Gastrocnemius medialis (tissue), 4 donors: ENCODE results near the gene SIPA1. TPM values are rescaled to one million over a fixed set of nuclear protein-coding genes. Genes with fewer than 3 reads are reported as not detected.
"Not testable (repeated sequence)": the region's sequence is repeated elsewhere in the genome, so short reads cannot be mapped to it uniquely, and the experiment has no call there.

Experiments
- ATAC-seq, 2 donors: fragments of 150-250 bp; one replicate each; pipeline ENCODE4 v1.9.1; 2016
- DNase-seq, 2 donors: peaks; one replicate each; pipeline ENCODE4 v3.0.0-alpha.2; 2019
- H3K27ac ChIP-seq, 4 donors: fragments of 200-600 bp; sonication (generic); 1 replicate in 1 of 4; 2 replicates in 3 of 4; pipeline ENCODE4 v1.5.1; 2016 to 2018; ENCODE audit warnings: mild to moderate bottlenecking in 2 of 4, moderate library complexity in 1 of 4
- H3K27me3 ChIP-seq, 3 donors: fragments of 200-600 bp; sonication (generic) in 2 of 3; 1 replicate in 1 of 3; 2 replicates in 2 of 3; pipeline versions ENCODE4 v1.5.1 to v1.6.0; 2016 to 2019; ENCODE audit warnings: mild to moderate bottlenecking in 1 of 3, moderate library complexity in 1 of 3
- H3K36me3 ChIP-seq, 2 donors: fragments of 200-600 bp; sonication (generic) in 1 of 2; one replicate each; pipeline ENCODE4 v1.5.1; 2017 to 2018
- H3K4me1 ChIP-seq, 2 donors: fragments of 200-600 bp; sonication (generic) in 1 of 2; one replicate each; pipeline ENCODE4 v1.5.1; 2016 to 2017; ENCODE audit warnings: mild to moderate bottlenecking in 2 of 2
- H3K4me3 ChIP-seq, 4 donors: fragments of 200-600 bp; sonication (generic) in 3 of 4; 1 replicate in 1 of 4; 2 replicates in 3 of 4; pipeline ENCODE4 v1.5.1; 2016 to 2019; ENCODE audit warnings: mild to moderate bottlenecking in 2 of 4
- H3K9me3 ChIP-seq, 3 donors: fragments of 200-600 bp; sonication (generic) in 2 of 3; 1 replicate in 1 of 3; 2 replicates in 2 of 3; pipeline ENCODE4 v1.5.1; 2016 to 2019
- POLR2A ChIP-seq, 2 donors: fragments of 450-650 bp; IDR thresholded peaks; one replicate each; pipeline ENCODE4 v1.6.1; 2017; ENCODE audit warnings: antibody characterized with exemption in 2 of 2, mild to moderate bottlenecking in 2 of 2, moderate library complexity in 2 of 2
- in situ Hi-C, 4 donors: fragments of 200-750 bp; cut with MboI; loops; one replicate each; pipeline versions ENCODE4 v1.15.0 to v1.8.0; 2017; ENCODE audit warnings: low sequenced_read_pairs in 4 of 4
- intact Hi-C: fragments of 100-400 bp; cut with DNase I; formaldehyde crosslinking; loops from one replicate; pipeline ENCODE4 v1.15.1; 2023; ENCODE audit warnings: low total_unique reads
- total RNA-seq, 4 donors: library from RNA; depleted of rRNA; stranded (reverse); fragments of >200 nt; gene quantifications; one replicate each; pipeline versions ENCODE4 v1.1.0 to v1.2.3, GENCODE V29; 2016
- TF ChIP-seq, protein P1 (sequence below), 5 experiments: fragments of 450-650 bp in 3 of 5; fragments of 200-600 bp in 2 of 5; sonication (generic) in 2 of 5; IDR thresholded peaks in 4 of 5; conservative IDR thresholded peaks in 1 of 5; 1 replicate in 4 of 5; 2 replicates in 1 of 5; pipeline ENCODE4 v1.5.1; 2016 to 2019; ENCODE audit warnings: antibody characterized with exemption in 5 of 5, mild to moderate bottlenecking in 3 of 5, moderate library complexity in 3 of 5

The SIPA1 gene
- total RNA-seq, 4 donors from 2014 or later: 6.7 to 10.9 (median 10.0) TPM

DNA sequence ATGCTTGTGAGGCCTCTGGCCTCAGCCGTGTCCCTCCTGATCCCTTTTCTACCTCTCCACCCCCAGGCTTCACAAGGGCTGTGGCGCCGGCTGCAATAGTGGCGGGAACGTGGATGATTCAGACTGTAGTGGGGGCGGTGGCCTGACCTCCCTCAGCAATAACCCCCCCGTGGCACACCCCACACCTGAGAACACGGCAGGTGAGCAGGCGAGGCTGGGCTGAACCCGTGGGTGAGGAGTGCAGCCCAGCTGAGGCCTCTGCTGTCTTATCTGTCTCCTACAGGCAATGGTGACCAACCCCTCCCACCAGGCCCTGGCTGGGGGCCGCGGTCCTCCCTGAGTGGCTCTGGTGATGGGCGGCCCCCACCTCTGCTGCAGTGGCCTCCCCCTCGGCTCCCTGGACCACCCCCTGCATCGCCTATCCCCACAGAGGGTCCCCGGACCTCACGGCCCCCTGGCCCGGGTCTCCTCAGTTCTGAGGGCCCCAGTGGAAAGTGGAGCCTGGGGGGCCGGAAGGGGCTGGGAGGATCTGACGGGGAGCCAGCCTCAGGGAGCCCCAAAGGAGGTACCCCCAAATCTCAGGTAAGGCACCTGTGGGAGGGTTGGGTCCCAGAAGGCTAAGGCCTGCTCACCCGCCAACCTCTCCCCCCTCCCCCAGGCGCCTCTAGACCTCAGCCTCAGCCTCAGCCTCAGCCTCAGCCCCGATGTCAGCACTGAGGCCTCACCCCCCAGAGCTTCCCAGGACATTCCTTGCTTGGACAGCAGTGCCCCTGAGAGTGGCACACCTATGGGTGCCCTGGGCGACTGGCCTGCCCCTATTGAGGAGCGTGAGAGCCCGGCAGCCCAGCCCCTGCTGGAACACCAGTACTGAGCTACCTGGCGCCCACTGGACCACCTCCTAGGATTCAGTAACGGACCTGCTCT is 1.5 kb upstream of the SIPA1 start:
- no peak overlapping the region for H3K4me3 ChIP-seq
- in situ Hi-C loops (no loop called here), intact Hi-C loops (no loop called here)
- peaks cover 0 to 45% of the 10 kb centered on the region in 2 donors for H3K36me3 ChIP-seq
- ATAC-seq (no peak), DNase-seq (no peak)
- no peaks in the 10 kb centered on the region for H3K27me3 ChIP-seq
- peak overlapping the region in 1 of 4 donors; percentile 49 for H3K27ac ChIP-seq
- no peaks in the 10 kb centered on the region for H3K9me3 ChIP-seq
- TF ChIP-seq, protein P1, sequence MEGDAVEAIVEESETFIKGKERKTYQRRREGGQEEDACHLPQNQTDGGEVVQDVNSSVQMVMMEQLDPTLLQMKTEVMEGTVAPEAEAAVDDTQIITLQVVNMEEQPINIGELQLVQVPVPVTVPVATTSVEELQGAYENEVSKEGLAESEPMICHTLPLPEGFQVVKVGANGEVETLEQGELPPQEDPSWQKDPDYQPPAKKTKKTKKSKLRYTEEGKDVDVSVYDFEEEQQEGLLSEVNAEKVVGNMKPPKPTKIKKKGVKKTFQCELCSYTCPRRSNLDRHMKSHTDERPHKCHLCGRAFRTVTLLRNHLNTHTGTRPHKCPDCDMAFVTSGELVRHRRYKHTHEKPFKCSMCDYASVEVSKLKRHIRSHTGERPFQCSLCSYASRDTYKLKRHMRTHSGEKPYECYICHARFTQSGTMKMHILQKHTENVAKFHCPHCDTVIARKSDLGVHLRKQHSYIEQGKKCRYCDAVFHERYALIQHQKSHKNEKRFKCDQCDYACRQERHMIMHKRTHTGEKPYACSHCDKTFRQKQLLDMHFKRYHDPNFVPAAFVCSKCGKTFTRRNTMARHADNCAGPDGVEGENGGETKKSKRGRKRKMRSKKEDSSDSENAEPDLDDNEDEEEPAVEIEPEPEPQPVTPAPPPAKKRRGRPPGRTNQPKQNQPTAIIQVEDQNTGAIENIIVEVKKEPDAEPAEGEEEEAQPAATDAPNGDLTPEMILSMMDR (IDR thresholded peaks at IDR 0.05 in 4 of 5, conservative IDR thresholded peaks at IDR 0.05 in 1 of 5): no peak
- TF ChIP-seq POLR2A (IDR thresholded peaks at IDR 0.05): no peak
- peaks cover 17 to 20% of the 10 kb centered on the region in 2 donors for H3K4me1 ChIP-seq

DNA sequence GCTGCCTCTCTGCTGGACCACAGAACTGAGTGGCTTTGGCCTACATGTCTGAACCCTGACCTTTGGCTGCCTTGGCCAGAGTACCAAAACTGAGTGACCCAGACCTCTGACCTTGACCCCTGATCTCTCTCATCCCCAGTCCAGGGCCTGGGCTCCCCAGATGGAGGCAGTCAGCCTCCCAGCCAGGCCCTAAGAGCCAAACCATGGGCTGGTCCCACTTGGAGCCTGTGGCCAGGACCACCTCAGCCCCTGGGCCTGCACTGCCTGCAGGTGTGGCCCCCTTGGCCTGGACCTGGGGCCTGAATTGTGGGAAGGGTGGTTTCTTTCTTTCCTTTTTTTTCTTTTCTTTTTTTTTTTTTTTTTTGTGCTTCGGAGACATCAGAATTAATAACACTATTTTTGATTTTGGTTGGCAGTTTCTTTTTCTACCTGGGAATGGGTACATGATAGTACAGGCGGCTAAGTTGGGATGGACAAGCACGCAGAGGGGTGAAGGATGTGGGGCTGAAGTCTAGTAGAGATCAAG is 806 bp upstream of the SIPA1 start:
- no peak overlapping the region for H3K4me3 ChIP-seq
- TF ChIP-seq, protein P1 (IDR thresholded peaks at IDR 0.05 in 4 of 5, conservative IDR thresholded peaks at IDR 0.05 in 1 of 5): no peak
- TF ChIP-seq POLR2A (IDR thresholded peaks at IDR 0.05): no peak
- H3K27ac ChIP-seq: peak overlapping the region; percentile 38 to 84 (median 82)
- in situ Hi-C loops: no loop called here
- peaks cover 17 to 20% of the 10 kb centered on the region in 2 donors for H3K4me1 ChIP-seq
- H3K9me3 ChIP-seq: no peaks in the 10 kb centered on the region
- no peak for DNase-seq
- no peaks in the 10 kb centered on the region for H3K27me3 ChIP-seq
- no peak for ATAC-seq
- peaks cover 0 to 42% of the 10 kb centered on the region in 2 donors for H3K36me3 ChIP-seq
- intact Hi-C loops: no loop called here

DNA sequence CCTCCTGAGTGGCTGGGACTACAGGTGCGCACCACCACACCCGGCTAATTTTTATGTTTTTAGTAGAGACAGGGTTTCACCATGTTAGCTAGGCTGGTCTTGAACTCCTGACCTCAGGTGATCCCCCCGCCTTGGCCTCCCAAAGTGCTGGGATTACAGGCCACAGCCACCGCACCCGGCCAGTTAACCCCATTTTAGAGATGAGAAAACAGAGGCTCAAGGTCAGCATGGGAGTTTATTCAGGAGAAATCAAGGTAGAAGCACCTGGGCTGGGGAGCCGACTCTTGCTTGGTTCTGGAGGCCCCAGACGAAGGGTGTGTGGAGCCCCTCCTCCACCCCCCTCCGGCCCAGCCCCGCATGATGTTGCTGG is 1.3 kb downstream of the SIPA1 start:
- H3K9me3 ChIP-seq, ATAC-seq, in situ Hi-C loops, H3K27me3 ChIP-seq, DNase-seq: not testable (repeated sequence)
- Histone ChIP-seq H3K4me3 (peak overlapping the region in 2 of 4 donors; percentile 70 to 71), H3K36me3 (peaks cover 0 to 29% of the 10 kb centered on the region in 2 donors), H3K27ac (peak overlapping the region; percentile 75 to 84 (median 82)), H3K4me1 (peaks cover 17 to 20% of the 10 kb centered on the region in 2 donors)
- intact Hi-C loops: loop anchor here (2.0 kb wide), 1 partner anchor 24 kb away; the partner anchor contains the start of genes MAP3K11 and PCNX3

DNA sequence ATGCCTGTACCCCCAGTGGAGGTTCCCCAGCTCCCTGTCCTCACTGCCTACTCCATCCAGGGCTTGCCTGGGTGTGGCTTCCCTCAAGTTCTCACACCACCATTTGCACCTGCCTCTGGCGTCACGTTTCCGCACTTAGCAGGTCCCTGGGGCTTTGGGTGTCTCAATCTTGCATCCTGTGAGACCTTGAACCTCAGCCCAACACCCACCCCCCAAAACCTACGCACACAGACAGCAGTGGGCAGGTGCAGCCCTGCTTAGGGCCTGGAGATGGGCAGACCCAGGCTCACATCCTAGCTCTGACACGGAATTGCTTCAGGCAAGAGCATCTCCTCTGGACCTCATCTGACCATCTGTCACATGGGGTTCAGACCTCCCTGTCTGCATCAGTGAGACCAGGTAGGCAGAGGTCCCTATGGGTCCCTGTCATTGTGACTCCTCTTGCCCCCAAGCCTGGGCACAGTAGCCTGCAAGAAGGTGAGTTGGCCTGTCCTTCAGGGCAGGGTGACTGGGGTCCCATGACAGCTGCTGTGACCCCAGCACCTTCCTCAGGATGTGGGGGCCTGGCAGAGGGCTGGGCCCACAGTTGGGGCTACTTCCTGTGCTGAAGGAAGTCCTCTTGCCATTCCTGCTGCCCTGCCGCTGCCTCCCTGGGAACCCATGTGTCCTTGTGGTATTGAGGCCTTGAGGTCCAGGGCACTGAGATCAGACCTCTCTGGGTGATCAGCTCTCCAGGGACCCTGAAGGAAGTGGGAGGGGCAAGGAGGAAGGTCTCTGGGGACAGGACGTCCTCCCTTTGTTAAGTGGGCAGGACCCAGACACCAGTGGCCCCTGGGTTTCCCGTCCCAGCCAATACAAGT is 2.0 kb downstream of the SIPA1 start:
- peak overlapping the region in 2 of 4 donors; percentile 1 to 71 for H3K4me3 ChIP-seq
- no peaks in the 10 kb centered on the region for H3K9me3 ChIP-seq
- ATAC-seq: no peak
- no peaks in the 10 kb centered on the region for H3K27me3 ChIP-seq
- intact Hi-C loops: loop anchor here (2.0 kb wide), 1 partner anchor 25 kb away; the partner anchor contains the start of genes MAP3K11 and PCNX3
- no peak for TF ChIP-seq POLR2A (IDR thresholded peaks at IDR 0.05)
- TF ChIP-seq, protein P1 (IDR thresholded peaks at IDR 0.05 in 4 of 5, conservative IDR thresholded peaks at IDR 0.05 in 1 of 5): no peak
- peak in 1 of 2 donors; percentile 40 for DNase-seq
- peaks cover 17 to 20% of the 10 kb centered on the region in 2 donors for H3K4me1 ChIP-seq
- H3K36me3 ChIP-seq: peaks cover 0 to 23% of the 10 kb centered on the region in 2 donors
- in situ Hi-C loops: no loop called here
- peak overlapping the region; percentile 75 to 84 (median 82) for H3K27ac ChIP-seq
